ENCODE results near the gene TTC8.

Gene TTC8

DNA sequence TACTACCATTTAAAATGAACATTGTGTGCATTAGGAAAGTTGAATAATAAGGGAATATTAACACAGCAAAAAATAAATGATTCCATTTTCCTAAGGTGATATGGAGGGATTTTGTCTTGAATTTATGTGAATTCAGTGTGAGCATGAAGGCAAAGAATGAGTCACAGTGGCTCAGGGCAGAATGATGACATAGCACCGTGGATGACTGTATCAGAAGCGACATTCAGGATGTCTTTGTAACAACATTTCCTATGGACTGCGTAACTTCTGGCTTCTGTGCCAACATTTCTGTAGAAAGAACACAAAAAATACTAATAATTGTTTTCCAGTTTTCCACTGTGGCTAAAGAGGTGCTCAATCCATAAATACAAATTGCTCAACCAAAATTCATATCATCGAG lies 54.6 kb downstream of the TTC8 start:
- Histone ChIP-seq H3K36me3 (ENCODE audit: insufficient read depth, insufficient read length, low read length) (no peaks in the 10 kb centered on the region), H3K9me3 (ENCODE audit: insufficient read depth, low read length) (peaks cover 16% of the 10 kb centered on the region), H3K9ac (ENCODE audit: insufficient read length, low read depth) (no peak overlapping the region), H3K27me3 (ENCODE audit: insufficient read depth, insufficient read length) (no peaks in the 10 kb centered on the region), H3K4me1 (ENCODE audit: insufficient read depth, insufficient read length) (no peaks in the 10 kb centered on the region), H3K4me3 (ENCODE audit: insufficient read length, low read depth) (no peak overlapping the region)
- TF ChIP-seq ZNF274 (IDR thresholded peaks at IDR 0.05; ENCODE audit: low read depth, low read length) (no peak), SUZ12 (IDR thresholded peaks at IDR 0.05; ENCODE audit: extremely low read depth, insufficient read depth, insufficient read length) (no peak), YY1 (IDR thresholded peaks at IDR 0.05; ENCODE audit: insufficient read depth, insufficient read length) (no peak)
- no peak for DNase-seq (ENCODE audit: low read depth, low spot score)

DNA sequence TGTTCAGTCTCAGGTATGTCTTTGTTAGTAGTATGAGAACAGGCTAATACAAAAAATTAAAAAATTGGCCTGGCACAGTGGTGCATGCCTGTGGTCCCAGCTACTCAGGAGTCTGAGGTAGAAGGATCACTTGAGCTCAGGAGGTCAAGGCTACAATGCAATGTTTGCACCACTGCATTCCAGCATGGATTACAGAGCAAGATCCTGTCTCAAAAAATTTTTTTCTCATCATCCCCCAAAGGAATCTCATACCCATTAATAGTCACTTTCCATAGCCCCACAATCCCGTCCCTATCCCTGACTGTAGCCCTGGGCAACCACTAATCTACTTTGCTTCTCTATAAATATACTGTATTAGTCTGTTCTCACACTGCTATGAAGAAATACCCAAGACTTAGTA lies 57.8 kb downstream of the TTC8 start:
- no peaks in the 10 kb centered on the region for H3K4me1 ChIP-seq (ENCODE audit: insufficient read depth, insufficient read length)
- no peaks in the 10 kb centered on the region for H3K27me3 ChIP-seq (ENCODE audit: insufficient read depth, insufficient read length)
- H3K36me3 ChIP-seq (ENCODE audit: insufficient read depth, insufficient read length, low read length) = no peaks in the 10 kb centered on the region
- no peak for TF ChIP-seq ZNF274 (IDR thresholded peaks at IDR 0.05; ENCODE audit: low read depth, low read length)
- TF ChIP-seq YY1 (IDR thresholded peaks at IDR 0.05; ENCODE audit: insufficient read depth, insufficient read length) = no peak
- no peak for TF ChIP-seq SUZ12 (IDR thresholded peaks at IDR 0.05; ENCODE audit: extremely low read depth, insufficient read depth, insufficient read length)
- no peak overlapping the region for H3K9ac ChIP-seq (ENCODE audit: insufficient read length, low read depth)
- H3K4me3 ChIP-seq (ENCODE audit: insufficient read length, low read depth) = no peak overlapping the region
- no peak for DNase-seq (ENCODE audit: low read depth, low spot score)
- peaks cover 18% of the 10 kb centered on the region for H3K9me3 ChIP-seq (ENCODE audit: insufficient read depth, low read length)

DNA sequence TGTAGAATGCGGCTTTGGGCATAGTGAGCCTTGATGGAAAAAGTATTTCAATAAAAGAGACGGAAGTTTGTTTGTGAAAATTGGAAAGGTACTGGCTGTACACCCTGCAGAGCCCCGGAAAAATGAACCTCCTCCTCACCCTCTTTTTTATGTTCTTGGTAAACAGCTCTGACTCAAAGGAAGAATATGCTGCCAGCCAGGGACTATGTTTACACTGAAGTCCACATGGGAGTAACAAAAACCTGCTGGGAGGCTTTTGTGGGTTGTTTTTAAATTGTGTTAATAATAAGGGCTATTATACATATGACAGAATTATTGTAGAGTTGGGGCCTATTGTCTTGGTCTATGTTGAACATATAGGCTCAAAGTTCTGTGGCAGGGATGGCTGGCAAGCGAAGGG lies 70.7 kb downstream of the TTC8 start:
- Histone ChIP-seq H3K36me3 (ENCODE audit: insufficient read depth, insufficient read length, low read length) (no peaks in the 10 kb centered on the region), H3K9me3 (ENCODE audit: insufficient read depth, low read length) (no peaks in the 10 kb centered on the region), H3K27me3 (ENCODE audit: insufficient read depth, insufficient read length) (no peaks in the 10 kb centered on the region), H3K9ac (ENCODE audit: insufficient read length, low read depth) (no peak overlapping the region), H3K4me1 (ENCODE audit: insufficient read depth, insufficient read length) (no peaks in the 10 kb centered on the region), H3K4me3 (ENCODE audit: insufficient read length, low read depth) (no peak overlapping the region)
- no peak for DNase-seq (ENCODE audit: low read depth, low spot score)
- no peak for TF ChIP-seq SUZ12 (IDR thresholded peaks at IDR 0.05; ENCODE audit: extremely low read depth, insufficient read depth, insufficient read length)
- no peak for TF ChIP-seq YY1 (IDR thresholded peaks at IDR 0.05; ENCODE audit: insufficient read depth, insufficient read length)
- TF ChIP-seq ZNF274 (IDR thresholded peaks at IDR 0.05; ENCODE audit: low read depth, low read length) = no peak

DNA sequence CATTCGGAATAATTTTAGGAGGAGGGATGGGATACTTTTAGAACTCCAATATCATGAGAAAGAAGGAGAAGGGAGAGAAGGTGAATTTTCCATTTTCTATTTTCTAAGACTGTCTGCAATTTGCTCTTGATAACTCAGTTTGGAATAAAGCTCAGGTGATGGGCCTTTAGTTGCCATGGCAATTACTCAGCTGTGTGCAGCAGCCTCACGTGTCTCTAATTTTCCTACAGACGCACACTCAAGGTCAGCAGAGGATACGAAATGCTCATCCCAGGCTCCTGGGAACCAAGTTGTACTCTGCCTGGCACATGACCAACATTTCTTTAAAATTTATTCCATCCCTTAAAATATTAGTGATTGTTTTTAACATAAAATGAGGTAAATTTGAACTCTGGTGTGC lies 76.7 kb downstream of the TTC8 start:
- no peak for DNase-seq (ENCODE audit: low read depth, low spot score)
- Histone ChIP-seq H3K4me1 (ENCODE audit: insufficient read depth, insufficient read length) (no peaks in the 10 kb centered on the region), H3K27me3 (ENCODE audit: insufficient read depth, insufficient read length) (no peaks in the 10 kb centered on the region), H3K9me3 (ENCODE audit: insufficient read depth, low read length) (no peaks in the 10 kb centered on the region), H3K36me3 (ENCODE audit: insufficient read depth, insufficient read length, low read length) (no peaks in the 10 kb centered on the region), H3K4me3 (ENCODE audit: insufficient read length, low read depth) (no peak overlapping the region), H3K9ac (ENCODE audit: insufficient read length, low read depth) (no peak overlapping the region)
- no peak for TF ChIP-seq SUZ12 (IDR thresholded peaks at IDR 0.05; ENCODE audit: extremely low read depth, insufficient read depth, insufficient read length)
- no peak for TF ChIP-seq ZNF274 (IDR thresholded peaks at IDR 0.05; ENCODE audit: low read depth, low read length)
- TF ChIP-seq YY1 (IDR thresholded peaks at IDR 0.05; ENCODE audit: insufficient read depth, insufficient read length) = no peak

DNA sequence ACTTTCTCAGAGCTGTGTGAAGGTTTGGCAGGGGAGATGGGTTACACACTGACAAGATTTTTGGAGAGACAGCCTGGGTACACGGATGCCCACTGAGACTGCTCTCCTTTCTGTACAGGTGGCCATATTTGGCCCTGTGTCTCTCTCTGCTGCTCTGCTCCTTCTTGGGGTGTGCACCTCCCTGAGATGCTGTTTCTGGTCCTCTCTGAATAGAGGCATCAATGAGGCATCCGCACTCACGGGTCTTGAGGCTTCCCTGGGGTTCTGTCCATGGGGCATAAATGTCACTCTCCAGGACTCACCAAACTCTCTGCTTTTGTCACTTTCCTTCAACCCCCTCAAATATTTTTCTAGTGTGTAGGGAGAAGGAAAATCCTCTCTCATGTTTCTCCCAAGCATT lies 77.5 kb downstream of the TTC8 start:
- H3K9me3 ChIP-seq (ENCODE audit: insufficient read depth, low read length) = no peaks in the 10 kb centered on the region; the same call in 1 of the 2 replicates
- H3K4me1 ChIP-seq (ENCODE audit: insufficient read depth, insufficient read length) = no peaks in the 10 kb centered on the region
- TF ChIP-seq YY1 (IDR thresholded peaks at IDR 0.05; ENCODE audit: insufficient read depth, insufficient read length) (no peak), SUZ12 (IDR thresholded peaks at IDR 0.05; ENCODE audit: extremely low read depth, insufficient read depth, insufficient read length) (no peak), ZNF274 (IDR thresholded peaks at IDR 0.05; ENCODE audit: low read depth, low read length) (no peak)
- no peak overlapping the region for H3K9ac ChIP-seq (ENCODE audit: insufficient read length, low read depth)
- H3K27me3 ChIP-seq (ENCODE audit: insufficient read depth, insufficient read length) = no peaks in the 10 kb centered on the region
- H3K4me3 ChIP-seq (ENCODE audit: insufficient read length, low read depth) = no peak overlapping the region
- no peaks in the 10 kb centered on the region for H3K36me3 ChIP-seq (ENCODE audit: insufficient read depth, insufficient read length, low read length)
- DNase-seq (ENCODE audit: low read depth, low spot score) = no peak

DNA sequence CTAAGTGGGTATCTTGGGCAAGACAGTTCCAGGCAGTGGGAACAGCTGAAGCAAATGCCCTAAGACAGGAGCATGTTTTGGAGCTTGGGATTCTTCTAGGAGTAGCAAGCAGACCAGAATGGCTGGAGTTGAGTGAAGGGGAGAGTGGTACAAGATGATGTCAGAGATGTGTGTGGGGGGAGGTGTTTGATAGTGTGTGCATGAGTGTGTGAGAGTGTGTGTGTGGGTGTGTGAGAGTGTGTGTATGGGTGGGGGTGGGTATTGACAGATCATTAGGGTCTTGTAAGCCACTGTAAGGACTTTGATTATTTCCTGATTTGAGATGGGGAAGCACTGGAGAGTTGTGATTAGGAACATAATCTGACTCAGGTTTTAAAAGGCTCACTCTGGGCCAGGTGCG lies 78.4 kb downstream of the TTC8 start:
- no peak for TF ChIP-seq ZNF274 (IDR thresholded peaks at IDR 0.05; ENCODE audit: low read depth, low read length)
- TF ChIP-seq SUZ12 (IDR thresholded peaks at IDR 0.05; ENCODE audit: extremely low read depth, insufficient read depth, insufficient read length) = no peak
- TF ChIP-seq YY1 (IDR thresholded peaks at IDR 0.05; ENCODE audit: insufficient read depth, insufficient read length) = no peak
- no peak for DNase-seq (ENCODE audit: low read depth, low spot score)

DNA sequence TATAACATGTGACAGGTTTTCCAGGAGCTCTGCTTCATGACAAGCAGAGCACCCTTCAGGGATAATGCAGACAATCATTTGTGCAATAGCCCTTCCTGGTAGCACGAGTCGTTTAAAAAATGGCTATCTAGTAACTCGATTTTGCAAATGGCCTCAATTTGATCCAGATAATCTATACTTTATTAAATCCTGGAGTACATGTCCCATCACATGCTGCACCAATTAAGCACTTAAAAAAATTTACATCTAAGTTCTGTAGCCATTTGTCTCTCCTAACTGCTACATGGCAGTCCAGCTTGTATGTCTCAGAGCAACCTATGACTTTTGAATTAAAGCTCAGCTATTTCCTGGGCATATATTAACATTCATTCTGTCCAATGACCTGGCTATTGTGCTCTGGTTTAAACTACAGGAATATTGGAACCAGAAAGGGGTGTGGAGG lies 79.8 kb downstream of the TTC8 start:
- DNase-seq (ENCODE audit: low read depth, low spot score) = no peak
- no peaks in the 10 kb centered on the region for H3K4me1 ChIP-seq (ENCODE audit: insufficient read depth, insufficient read length)

More for the DNA sequence above, 78.4 kb downstream of the TTC8 start:
- Histone ChIP-seq H3K36me3 (ENCODE audit: insufficient read depth, insufficient read length, low read length) (no peaks in the 10 kb centered on the region), H3K4me1 (ENCODE audit: insufficient read depth, insufficient read length) (no peaks in the 10 kb centered on the region), H3K27me3 (ENCODE audit: insufficient read depth, insufficient read length) (no peaks in the 10 kb centered on the region), H3K9ac (ENCODE audit: insufficient read length, low read depth) (no peak overlapping the region), H3K9me3 (ENCODE audit: insufficient read depth, low read length) (peaks cover 7% of the 10 kb centered on the region), H3K4me3 (ENCODE audit: insufficient read length, low read depth) (no peak overlapping the region)

More for the DNA sequence above, 79.8 kb downstream of the TTC8 start:
- TF ChIP-seq YY1 (IDR thresholded peaks at IDR 0.05; ENCODE audit: insufficient read depth, insufficient read length) (no peak), SUZ12 (IDR thresholded peaks at IDR 0.05; ENCODE audit: extremely low read depth, insufficient read depth, insufficient read length) (no peak), ZNF274 (IDR thresholded peaks at IDR 0.05; ENCODE audit: low read depth, low read length) (no peak)
- Histone ChIP-seq H3K9ac (ENCODE audit: insufficient read length, low read depth) (no peak overlapping the region), H3K36me3 (ENCODE audit: insufficient read depth, insufficient read length, low read length) (no peaks in the 10 kb centered on the region), H3K9me3 (ENCODE audit: insufficient read depth, low read length) (peaks cover 7% of the 10 kb centered on the region), H3K27me3 (ENCODE audit: insufficient read depth, insufficient read length) (no peaks in the 10 kb centered on the region), H3K4me3 (ENCODE audit: insufficient read length, low read depth) (no peak overlapping the region)
